GM12872 (cell line): Measurements from ENCODE around the gene NPPA.

Experiments
- TF ChIP-seq, protein P1 (sequence below): IDR thresholded peaks from 3 replicates; pipeline ENCODE4 v1.5.1; 2011; ENCODE audit warnings: low read depth, mild to moderate bottlenecking, low read length, moderate library complexity; ENCODE audit not compliant: insufficient read depth

Gene NPPA

DNA sequence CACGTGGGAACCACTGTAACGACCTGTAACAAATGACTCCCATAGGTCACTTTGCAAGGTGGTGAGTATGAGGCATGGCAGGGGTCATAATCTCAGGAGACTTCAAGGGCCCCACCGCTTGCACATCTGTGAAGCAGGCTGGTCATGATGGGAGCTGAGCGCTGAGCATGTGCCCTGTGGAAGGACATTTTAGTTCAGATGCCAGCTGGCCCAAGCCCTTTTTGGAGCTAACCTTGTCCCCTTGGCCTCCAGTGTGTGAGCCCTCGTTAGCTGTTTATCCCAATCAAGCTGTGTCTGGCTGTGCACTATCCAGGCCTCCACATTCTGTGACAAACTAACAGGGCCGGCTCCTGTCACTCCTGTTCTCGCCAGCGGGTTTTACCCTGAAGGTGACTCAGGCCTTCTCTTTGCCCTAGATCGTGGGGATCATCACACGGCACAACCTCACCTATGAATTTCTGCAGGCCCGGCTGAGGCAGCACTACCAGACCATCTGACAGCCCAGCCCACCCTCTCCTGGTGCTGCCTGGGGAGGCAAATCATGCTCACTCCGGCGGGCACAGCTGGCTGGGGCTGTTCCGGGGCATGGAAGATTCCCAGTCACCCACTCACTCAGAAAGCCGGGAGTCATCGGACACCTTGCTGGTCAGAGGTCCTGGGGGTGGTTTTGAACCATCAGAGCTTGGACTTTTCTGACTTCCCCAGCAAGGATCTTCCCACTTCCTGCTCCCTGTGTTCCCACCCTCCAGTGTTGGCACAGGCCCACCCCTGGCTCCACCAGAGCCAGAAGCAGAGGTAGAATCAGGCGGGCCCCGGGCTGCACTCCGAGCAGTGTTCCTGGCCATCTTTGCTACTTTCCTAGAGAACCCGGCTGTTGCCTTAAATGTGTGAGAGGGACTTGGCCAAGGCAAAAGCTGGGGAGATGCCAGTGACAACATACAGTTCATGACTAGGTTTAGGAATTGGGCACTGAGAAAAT is 7.6 kb downstream of the NPPA start:
- TF ChIP-seq, protein P1, sequence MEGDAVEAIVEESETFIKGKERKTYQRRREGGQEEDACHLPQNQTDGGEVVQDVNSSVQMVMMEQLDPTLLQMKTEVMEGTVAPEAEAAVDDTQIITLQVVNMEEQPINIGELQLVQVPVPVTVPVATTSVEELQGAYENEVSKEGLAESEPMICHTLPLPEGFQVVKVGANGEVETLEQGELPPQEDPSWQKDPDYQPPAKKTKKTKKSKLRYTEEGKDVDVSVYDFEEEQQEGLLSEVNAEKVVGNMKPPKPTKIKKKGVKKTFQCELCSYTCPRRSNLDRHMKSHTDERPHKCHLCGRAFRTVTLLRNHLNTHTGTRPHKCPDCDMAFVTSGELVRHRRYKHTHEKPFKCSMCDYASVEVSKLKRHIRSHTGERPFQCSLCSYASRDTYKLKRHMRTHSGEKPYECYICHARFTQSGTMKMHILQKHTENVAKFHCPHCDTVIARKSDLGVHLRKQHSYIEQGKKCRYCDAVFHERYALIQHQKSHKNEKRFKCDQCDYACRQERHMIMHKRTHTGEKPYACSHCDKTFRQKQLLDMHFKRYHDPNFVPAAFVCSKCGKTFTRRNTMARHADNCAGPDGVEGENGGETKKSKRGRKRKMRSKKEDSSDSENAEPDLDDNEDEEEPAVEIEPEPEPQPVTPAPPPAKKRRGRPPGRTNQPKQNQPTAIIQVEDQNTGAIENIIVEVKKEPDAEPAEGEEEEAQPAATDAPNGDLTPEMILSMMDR = no peak

DNA sequence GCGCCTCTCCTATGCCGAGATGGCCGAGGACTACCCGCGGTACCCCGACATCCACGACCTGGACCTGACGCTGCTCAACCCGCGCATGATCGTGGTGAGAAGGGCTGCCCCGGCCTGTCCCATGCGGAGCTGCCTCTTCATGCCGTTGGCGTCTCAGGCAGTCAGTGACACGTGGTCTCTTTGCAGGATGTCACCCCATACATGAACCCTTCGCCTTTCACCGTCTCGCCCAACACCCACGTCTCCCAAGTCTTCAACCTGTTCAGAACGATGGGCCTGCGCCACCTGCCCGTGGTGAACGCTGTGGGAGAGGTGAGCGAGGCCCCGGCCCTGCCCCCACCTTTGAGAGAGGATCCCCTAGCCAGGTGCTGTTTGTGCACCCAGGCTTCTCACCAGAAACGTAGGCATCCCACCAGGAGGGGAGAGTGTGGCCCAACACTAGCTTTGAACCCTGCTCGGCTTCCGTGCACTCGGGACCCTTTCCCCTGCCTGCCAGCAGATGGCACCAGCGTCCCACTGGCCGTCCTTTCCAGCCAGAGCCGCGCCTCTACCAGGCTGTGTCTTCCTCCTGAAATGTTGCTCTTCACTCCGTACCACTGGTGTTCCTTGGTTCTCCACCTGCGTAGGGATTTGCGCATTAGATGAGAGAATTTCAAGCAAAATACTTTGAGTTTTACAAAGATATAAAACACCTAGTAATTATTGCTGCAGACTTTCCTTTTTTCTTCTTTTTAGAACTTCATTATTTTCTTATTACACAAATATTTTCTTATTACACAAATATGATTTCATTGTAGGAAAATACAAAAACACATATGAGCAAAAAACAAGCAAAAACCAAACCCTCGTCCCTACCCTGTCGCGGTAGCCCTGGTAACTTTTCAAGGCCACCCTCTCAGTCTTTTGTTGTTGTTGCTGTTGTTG is 9.0 kb downstream of the NPPA start:
- TF ChIP-seq, protein P1 = peak; percentile 99

DNA sequence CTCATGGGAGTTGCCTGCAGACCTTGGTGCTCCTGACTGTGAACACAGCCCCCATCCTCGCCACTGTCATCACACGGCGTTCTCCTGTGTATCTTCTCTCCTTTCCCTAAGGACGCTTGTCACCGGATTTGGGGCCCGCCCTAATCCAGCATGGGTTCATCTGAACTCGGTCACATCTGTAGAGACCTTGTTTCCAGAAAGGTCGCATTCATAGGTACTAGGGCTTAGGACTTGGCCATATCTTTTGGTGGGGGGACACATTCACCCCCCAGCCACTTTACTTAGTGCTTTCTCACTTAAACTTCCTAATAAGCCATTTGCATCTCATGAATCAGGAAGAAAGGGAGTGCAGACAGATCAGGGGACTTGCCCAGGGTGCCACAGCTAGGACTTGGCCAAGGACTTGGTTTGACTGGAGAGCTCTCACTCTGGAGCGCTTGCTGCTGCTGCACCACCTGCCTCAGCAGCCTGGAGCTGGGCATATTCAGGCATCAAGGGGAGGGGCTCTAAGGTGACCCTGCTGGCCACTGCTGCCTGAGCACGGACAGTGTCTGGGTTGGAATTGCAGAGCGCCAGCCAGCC is 9.7 kb downstream of the NPPA start:
- TF ChIP-seq, protein P1 = no peak

DNA sequence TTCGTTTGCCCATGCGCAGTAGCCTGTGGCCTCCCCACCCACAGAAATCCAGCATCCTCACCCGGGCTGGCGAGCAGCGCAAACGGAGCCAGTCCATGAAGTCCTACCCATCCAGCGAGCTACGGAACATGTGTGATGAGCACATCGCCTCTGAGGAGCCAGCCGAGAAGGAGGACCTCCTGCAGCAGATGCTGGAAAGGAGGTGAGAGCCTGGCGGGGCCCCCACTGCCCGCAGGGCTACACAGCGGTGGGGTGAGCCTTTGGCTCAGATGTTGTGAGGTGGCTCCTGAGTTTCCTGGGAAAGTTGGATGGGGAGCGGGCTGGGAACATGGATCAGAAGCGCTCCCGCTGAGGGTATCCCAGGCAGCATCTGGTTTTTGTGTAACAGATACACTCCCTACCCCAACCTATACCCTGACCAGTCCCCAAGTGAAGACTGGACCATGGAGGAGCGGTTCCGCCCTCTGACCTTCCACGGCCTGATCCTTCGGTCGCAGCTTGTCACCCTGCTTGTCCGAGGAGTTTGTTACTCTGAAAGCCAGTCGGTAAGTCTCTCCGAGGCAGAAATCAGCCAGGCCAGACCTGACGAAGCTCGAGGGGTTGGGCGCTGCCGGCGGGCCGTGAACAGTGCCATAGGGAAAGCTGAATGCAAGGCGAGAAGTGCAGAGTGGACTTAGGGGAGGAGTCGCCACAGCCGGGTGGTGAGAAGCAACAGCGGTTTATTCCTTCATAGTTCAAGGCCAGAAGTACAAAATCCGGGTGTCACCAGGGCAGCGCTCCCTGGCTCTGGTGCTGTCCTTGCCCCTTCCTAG is 10.4 kb downstream of the NPPA start:
- TF ChIP-seq, protein P1 = no peak

DNA sequence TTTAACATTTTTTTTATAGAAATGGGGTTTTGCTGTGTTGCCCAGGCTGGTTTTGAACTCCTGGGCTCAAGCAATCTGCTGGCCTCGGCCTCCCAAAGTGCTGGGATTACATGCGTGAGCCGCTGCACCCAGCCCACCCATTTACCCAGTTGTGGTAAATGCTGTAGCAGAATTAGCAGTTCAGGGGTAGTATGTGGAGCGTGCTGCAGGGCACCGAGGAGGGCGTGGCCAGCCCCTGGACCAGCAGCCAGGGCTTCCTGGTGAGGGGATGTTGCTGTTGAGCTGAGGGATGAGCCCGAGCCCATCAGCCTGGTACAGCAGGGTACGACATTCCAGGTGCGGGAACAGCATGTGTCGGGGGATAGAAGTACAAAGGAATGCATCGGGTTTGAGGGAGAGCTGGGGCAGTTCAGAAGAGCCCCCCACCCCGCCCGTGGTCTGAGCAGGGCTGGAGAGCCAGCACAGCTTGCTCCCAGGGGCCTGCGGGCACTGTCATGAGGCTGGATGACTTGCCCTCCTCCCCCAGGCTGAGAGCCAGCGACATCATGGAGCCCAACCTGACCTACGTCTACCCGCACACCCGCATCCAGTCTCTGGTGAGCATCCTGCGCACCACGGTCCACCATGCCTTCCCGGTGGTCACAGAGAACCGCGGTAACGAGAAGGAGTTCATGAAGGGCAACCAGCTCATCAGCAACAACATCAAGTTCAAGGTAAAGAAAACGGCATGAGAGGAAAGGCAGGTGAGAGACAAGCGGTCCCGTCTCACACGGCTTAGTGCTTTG is 11.9 kb downstream of the NPPA start:
- TF ChIP-seq, protein P1 = no peak

DNA sequence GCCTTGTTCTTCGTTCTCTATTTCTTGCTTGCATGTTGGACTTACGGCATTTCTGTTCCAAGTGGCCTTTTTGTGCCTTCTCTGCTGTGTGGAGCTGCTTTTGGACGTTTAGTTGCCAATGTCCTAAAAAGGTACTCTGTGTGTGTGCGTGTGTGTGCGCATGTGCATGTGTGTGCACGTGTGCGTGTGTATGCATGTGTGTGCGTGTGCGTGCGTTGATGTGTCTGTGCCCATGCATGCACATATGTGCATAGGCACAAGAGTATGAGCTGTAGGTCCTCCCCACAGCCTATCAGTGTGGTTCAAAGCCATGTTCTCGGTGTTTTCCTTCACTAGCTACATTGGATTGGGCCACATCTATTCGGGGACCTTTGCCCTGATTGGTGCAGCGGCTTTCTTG is 13.7 kb downstream of the NPPA start:
- TF ChIP-seq, protein P1 = no peak
